Right lobe of liver (tissue), 4 donors: ENCODE measurements around the gene HTRA1.

Source experiments
- CTCF ChIP-seq, 4 donors: fragments of 200-600 bp in 3 of 4; fragments of 450-650 bp in 1 of 4; IDR thresholded peaks; one replicate each; pipeline versions ENCODE4 v1.5.1 to v1.8.0; 2016 to 2022; ENCODE audit warnings: antibody characterized with exemption in 4 of 4, mild to moderate bottlenecking in 2 of 4
- POLR2A ChIP-seq: fragments of 450-650 bp; IDR thresholded peaks from one replicate; pipeline ENCODE4 v1.6.1; 2017; ENCODE audit warnings: antibody characterized with exemption, mild to moderate bottlenecking
- donor health status: DM: no; HTN: no; CAD: no.
- donor health status: DM: no; HTN: no; CAD: no.
- donor health status: DM: no; HTN: yes; CAD: no.

GRCh38 chr10:122454603-122455080, 6.7 kb upstream of the HTRA1 start, which contains the start of gene ARMS2:
- no peak for TF ChIP-seq CTCF (IDR thresholded peaks at IDR 0.05)
- TF ChIP-seq POLR2A, result no peak
